ENCODE measurements around the gene CCDC167.

DNA sequence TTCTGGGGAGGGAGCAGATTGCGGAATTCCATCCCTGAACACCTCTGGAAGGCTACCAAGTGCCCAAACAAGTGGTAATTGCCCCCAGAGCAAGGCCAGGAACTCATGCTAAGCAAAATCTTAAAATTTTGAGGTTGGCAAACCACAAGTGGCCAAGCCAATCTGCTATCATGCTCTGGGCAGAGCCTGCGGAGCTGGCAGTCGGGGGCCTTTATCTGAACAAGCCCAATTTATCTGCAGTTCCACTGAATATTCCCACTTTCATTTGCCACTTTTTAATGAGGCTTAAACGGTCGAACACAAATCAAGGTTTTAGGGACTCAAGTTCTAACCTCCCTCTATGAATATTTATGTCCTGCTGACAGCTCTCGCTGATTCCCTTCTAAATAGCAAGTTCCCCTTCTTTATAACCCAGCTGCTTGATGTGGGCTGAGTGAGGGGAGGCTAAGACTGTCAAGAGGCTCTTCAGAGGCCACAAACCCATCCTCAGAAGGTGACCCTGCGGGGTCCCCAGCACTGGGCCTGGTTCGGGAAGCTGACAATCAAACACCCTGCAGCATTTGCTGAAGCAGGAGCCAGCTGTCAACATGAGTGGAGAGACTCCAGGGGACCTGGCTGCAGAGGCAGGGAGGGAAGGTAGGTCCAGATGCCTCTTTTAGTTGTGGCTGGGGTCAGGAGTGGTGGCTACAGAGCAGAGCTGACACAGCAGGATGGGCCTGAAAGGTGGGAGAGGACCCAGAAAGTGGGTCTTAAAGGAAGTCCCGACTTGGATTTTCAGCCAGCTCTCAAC is 11.9 kb downstream of the CCDC167 start:
- TF ChIP-seq POLR2A (IDR thresholded peaks at IDR 0.05; ENCODE audit: control extremely low read depth in 1 of 2, low read depth in 2 of 2, low read length in 2 of 2) (no peak), EZH2 (IDR thresholded peaks at IDR 0.05; ENCODE audit: low read depth, low read length, severe bottlenecking) (no peak), CREB1 (IDR thresholded peaks at IDR 0.05) (no peak), CHD2 (IDR thresholded peaks at IDR 0.05; ENCODE audit: low read length) (no peak), YY1 (IDR thresholded peaks at IDR 0.05; ENCODE audit: low read depth, low read length) (no peak), RAD21 (IDR thresholded peaks at IDR 0.05 in 1 of 2, conservative IDR thresholded peaks at IDR 0.05 in 1 of 2; ENCODE audit: low read depth in 2 of 2, low read length in 2 of 2) (no peak), RNF2 (IDR thresholded peaks at IDR 0.05; ENCODE audit: borderline replicate concordance, low read depth, low read length, missing control alignments, poor library complexity, severe bottlenecking) (no peak)
- TF ChIP-seq, protein P1, sequence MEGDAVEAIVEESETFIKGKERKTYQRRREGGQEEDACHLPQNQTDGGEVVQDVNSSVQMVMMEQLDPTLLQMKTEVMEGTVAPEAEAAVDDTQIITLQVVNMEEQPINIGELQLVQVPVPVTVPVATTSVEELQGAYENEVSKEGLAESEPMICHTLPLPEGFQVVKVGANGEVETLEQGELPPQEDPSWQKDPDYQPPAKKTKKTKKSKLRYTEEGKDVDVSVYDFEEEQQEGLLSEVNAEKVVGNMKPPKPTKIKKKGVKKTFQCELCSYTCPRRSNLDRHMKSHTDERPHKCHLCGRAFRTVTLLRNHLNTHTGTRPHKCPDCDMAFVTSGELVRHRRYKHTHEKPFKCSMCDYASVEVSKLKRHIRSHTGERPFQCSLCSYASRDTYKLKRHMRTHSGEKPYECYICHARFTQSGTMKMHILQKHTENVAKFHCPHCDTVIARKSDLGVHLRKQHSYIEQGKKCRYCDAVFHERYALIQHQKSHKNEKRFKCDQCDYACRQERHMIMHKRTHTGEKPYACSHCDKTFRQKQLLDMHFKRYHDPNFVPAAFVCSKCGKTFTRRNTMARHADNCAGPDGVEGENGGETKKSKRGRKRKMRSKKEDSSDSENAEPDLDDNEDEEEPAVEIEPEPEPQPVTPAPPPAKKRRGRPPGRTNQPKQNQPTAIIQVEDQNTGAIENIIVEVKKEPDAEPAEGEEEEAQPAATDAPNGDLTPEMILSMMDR (IDR thresholded peaks at IDR 0.05; ENCODE audit: control extremely low read depth in 1 of 3, insufficient read depth in 1 of 3, low read depth in 1 of 3, low read length in 3 of 3): no peak
